Amniotic stem cell (primary cell): ENCODE measurements around the gene ARHGEF3.

Source experiments
- DNase-seq: peaks from one replicate; lab custom pipeline; 2025; lab: John Stamatoyannopoulos, UW

The ARHGEF3 gene

GRCh38 chr3:56822501-56822900 is 20.8 kb upstream of the ARHGEF3 start:
- no peak for DNase-seq

- no peak for DNase-seq
These were observed 17.5 kb upstream of the ARHGEF3 start for GRCh38 chr3:56819016-56819809.

GRCh38 chr3:56818156-56818985 is 16.6 kb upstream of the ARHGEF3 start:
- DNase-seq: no peak

GRCh38 chr3:56817646-56818045 is 15.9 kb upstream of the ARHGEF3 start:
- DNase-seq: no peak

GRCh38 chr3:56816061-56816460 is 14.3 kb upstream of the ARHGEF3 start:
- DNase-seq: no peak

GRCh38 chr3:56815589-56815988 is 13.8 kb upstream of the ARHGEF3 start:
- DNase-seq: no peak

GRCh38 chr3:56813653-56813960 is 11.9 kb upstream of the ARHGEF3 start:
- DNase-seq: no peak

- DNase-seq: no peak
These were observed 11.3 kb upstream of the ARHGEF3 start for GRCh38 chr3:56812754-56813652.

GRCh38 chr3:56811546-56812202 is 9.9 kb upstream of the ARHGEF3 start:
- no peak for DNase-seq

GRCh38 chr3:56810577-56811545 is 9.1 kb upstream of the ARHGEF3 start:
- DNase-seq: no peak

- no peak for DNase-seq
These were observed 4.7 kb upstream of the ARHGEF3 start for GRCh38 chr3:56806407-56806806.

GRCh38 chr3:56802790-56803189 is 1.0 kb upstream of the ARHGEF3 start:
- no peak for DNase-seq

GRCh38 chr3:56802378-56802745 is 613 bp upstream of the ARHGEF3 start:
- no peak for DNase-seq

- DNase-seq: no peak
These were observed 702 bp downstream of the ARHGEF3 start for GRCh38 chr3:56800832-56801661.

- DNase-seq: no peak
These were observed 1.5 kb downstream of the ARHGEF3 start for GRCh38 chr3:56800130-56800831.

GRCh38 chr3:56799251-56799882 is 2.4 kb downstream of the ARHGEF3 start:
- peak; percentile 65 for DNase-seq

GRCh38 chr3:56796996-56797395 is 4.8 kb downstream of the ARHGEF3 start:
- no peak for DNase-seq

GRCh38 chr3:56796202-56796601 is 5.5 kb downstream of the ARHGEF3 start:
- no peak for DNase-seq

GRCh38 chr3:56795829-56796185 is 5.9 kb downstream of the ARHGEF3 start:
- no peak for DNase-seq
